ENCODE data around the gene LRRIQ4.

GRCh38 chr3:169880576-169881250, 68.0 kb downstream of the LRRIQ4 start:
- TF ChIP-seq EZH2 (IDR thresholded peaks at IDR 0.05; ENCODE audit: insufficient read depth, low read length) = no peak
- no peak for TF ChIP-seq CTCF (IDR thresholded peaks at IDR 0.05; ENCODE audit: insufficient read depth, low read depth, low read length)

Measured in astrocyte (in vitro differentiated cells and primary cell).